HL-60 (cell line): Measurements from ENCODE around the gene THUMPD2.

Experiments
- DNase-seq, 2 experiments: peaks; one replicate each; pipeline ENCODE4 v3.0.0-alpha.2; 2010 to 2020; ENCODE audit warnings: low read depth in 1 of 2, low spot score in 1 of 2
- H3K27ac ChIP-seq: fragments of 250-450 bp; sonication (Bioruptor Pico); replicated peaks from 2 replicates; pipeline ENCODE4 v1.5.1; 2020; ENCODE audit warnings: mild to moderate bottlenecking, moderate library complexity
- H3K27me3 ChIP-seq: fragments of 250-450 bp; sonication (Bioruptor Pico); 2 replicates; pipeline ENCODE4 v1.5.1; 2021; ENCODE audit warnings: mild to moderate bottlenecking, moderate library complexity; ENCODE audit not compliant: insufficient read depth, poor library complexity, severe bottlenecking
- H3K4me3 ChIP-seq: replicated peaks from 2 replicates; pipeline ENCODE4 v1.5.1; 2011; ENCODE audit warnings: mild to moderate bottlenecking, control low read depth, low read length; ENCODE audit not compliant: insufficient read depth
- CTCF ChIP-seq: IDR thresholded peaks from one replicate; pipeline ENCODE4 v1.5.1; 2011; ENCODE audit warnings: low read length, control low read depth, inconsistent platforms; ENCODE audit not compliant: insufficient read depth
- GABPA ChIP-seq: IDR thresholded peaks from 2 replicates; pipeline ENCODE4 v1.6.1; 2012; ENCODE audit warnings: low read depth
- POLR2AphosphoS5 ChIP-seq: IDR thresholded peaks from 2 replicates; pipeline ENCODE4 v1.6.1; 2012; ENCODE audit warnings: low read depth
- REST ChIP-seq: IDR thresholded peaks from 2 replicates; pipeline ENCODE4 v1.6.1; 2012; ENCODE audit warnings: low read depth; ENCODE audit not compliant: insufficient replicate concordance
- SPI1 ChIP-seq: IDR thresholded peaks from 2 replicates; pipeline ENCODE4 v1.6.1; 2012; ENCODE audit warnings: low read depth, mild to moderate bottlenecking, borderline replicate concordance

The THUMPD2 gene

GRCh38 chr2:39712953-39713352 is 66.1 kb downstream of the THUMPD2 start:
- no peak for DNase-seq
- TF ChIP-seq POLR2AphosphoS5 (no peak), GABPA (no peak), SPI1 (no peak), CTCF (no peak), REST (no peak)

GRCh38 chr2:39710807-39711206 is 68.3 kb downstream of the THUMPD2 start:
- Histone ChIP-seq H3K27me3 (no peaks in the 10 kb centered on the region), H3K27ac (no peak overlapping the region), H3K4me3 (no peak overlapping the region)
- TF ChIP-seq REST, result no peak
- no peak for TF ChIP-seq GABPA
- no peak for TF ChIP-seq CTCF
- no peak for TF ChIP-seq POLR2AphosphoS5
- no peak for TF ChIP-seq SPI1
- DNase-seq, result no peak

More at GRCh38 chr2:39712953-39713352, 66.1 kb downstream of the THUMPD2 start:
- Histone ChIP-seq H3K4me3 (no peak overlapping the region), H3K27ac (no peak overlapping the region), H3K27me3 (no peaks in the 10 kb centered on the region)

DNA sequence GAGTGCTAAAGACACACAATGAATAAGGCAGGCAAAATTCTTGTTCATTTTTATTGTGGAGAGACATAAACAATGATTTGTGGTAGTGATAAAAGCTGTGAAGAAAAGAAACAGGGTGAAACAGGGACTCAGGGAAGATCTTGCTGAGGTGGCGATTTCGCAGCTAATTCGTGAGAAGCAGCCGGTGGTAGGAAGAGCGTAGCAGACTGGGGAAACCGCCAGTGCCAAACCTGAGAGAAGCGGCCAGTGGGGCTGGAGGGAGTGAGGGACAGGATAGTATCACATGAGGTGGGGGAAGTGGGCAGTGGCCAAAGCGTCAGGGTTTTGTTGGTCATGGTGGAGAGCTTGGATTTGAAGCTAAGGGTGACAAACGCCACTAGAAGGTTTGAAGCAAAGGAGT is 71.1 kb downstream of the THUMPD2 start:
- TF ChIP-seq SPI1 (no peak), REST (no peak), POLR2AphosphoS5 (no peak), CTCF (no peak), GABPA (no peak)
- no peak overlapping the region for H3K4me3 ChIP-seq
- no peaks in the 10 kb centered on the region for H3K27me3 ChIP-seq
- no peak overlapping the region for H3K27ac ChIP-seq
- no peak for DNase-seq
